COLO829 (cell line): ENCODE measurements around the gene PEAK3.

Experiments
- DNase-seq: peaks from one replicate; pipeline ENCODE4 v3.0.0; 2012; ENCODE audit warnings: low spot score

The PEAK3 gene

GRCh38 chr19:2282062-2282861, at the start of gene PEAK3:
TSS of gene PEAK3 (minus strand) at chr19:2282175. CDS start at chr19:2280931, 1,244 bp downstream.
- DNase-seq, result no peak

- no peak for DNase-seq
Measured at GRCh38 chr19:2330632-2331284, 48.8 kb upstream of the PEAK3 start.

- DNase-seq, result no peak
Measured at GRCh38 chr19:2330255-2330631, 48.3 kb upstream of the PEAK3 start.

GRCh38 chr19:2329501-2329916, 47.5 kb upstream of the PEAK3 start:
- no peak for DNase-seq

GRCh38 chr19:2329149-2329478, 47.1 kb upstream of the PEAK3 start:
- no peak for DNase-seq

GRCh38 chr19:2328401-2329148, 46.6 kb upstream of the PEAK3 start, which contains the start of the genes LSM7 and SPPL2B:
TSS of gene LSM7 (minus strand) at chr19:2328586. CDS start at chr19:2328566, 20 bp downstream.
TSS of gene SPPL2B (plus strand) at chr19:2328684. CDS start at chr19:2328710, 26 bp downstream.
- DNase-seq, result peak; percentile 98

- peak; percentile 76 for DNase-seq
Measured at GRCh38 chr19:2327773-2328400, 45.9 kb upstream of the PEAK3 start.

- peak; percentile 60 for DNase-seq
Measured at GRCh38 chr19:2326699-2327360, 44.9 kb upstream of the PEAK3 start.

- DNase-seq, result no peak
Measured at GRCh38 chr19:2325281-2326046, 43.5 kb upstream of the PEAK3 start.

- DNase-seq, result no peak
Measured at GRCh38 chr19:2324220-2324948, 42.4 kb upstream of the PEAK3 start.

GRCh38 chr19:2323707-2324106, 41.7 kb upstream of the PEAK3 start:
- DNase-seq, result no peak

- no peak for DNase-seq
Measured at GRCh38 chr19:2321565-2322283, 39.7 kb upstream of the PEAK3 start.

- DNase-seq, result no peak
Measured at GRCh38 chr19:2320939-2321338, 39.0 kb upstream of the PEAK3 start.

GRCh38 chr19:2320049-2320448, 38.1 kb upstream of the PEAK3 start:
- DNase-seq, result no peak

- no peak for DNase-seq
Measured at GRCh38 chr19:2319551-2319950, 37.6 kb upstream of the PEAK3 start.

- no peak for DNase-seq
Measured at GRCh38 chr19:2318923-2319322, 36.9 kb upstream of the PEAK3 start.

- no peak for DNase-seq
Measured at GRCh38 chr19:2317756-2318155, 35.8 kb upstream of the PEAK3 start.

- no peak for DNase-seq
Measured at GRCh38 chr19:2317300-2317699, 35.3 kb upstream of the PEAK3 start.

GRCh38 chr19:2315818-2316353, 33.9 kb upstream of the PEAK3 start:
- DNase-seq, result no peak
